Glomerular endothelial cell (primary cell): ENCODE measurements around the gene NDUFS6. TPM values are rescaled to one million over a fixed set of nuclear protein-coding genes. Genes with fewer than 3 reads are reported as not detected.
"Not testable (repeated sequence)": the region's sequence is repeated elsewhere in the genome, so short reads cannot be mapped to it uniquely, and the experiment has no call there.

Experiments used
- DNase-seq: peaks from one replicate; pipeline ENCODE4 v3.0.0-alpha.2; 2011; ENCODE audit warnings: low read depth, low spot score; ENCODE audit errors: extremely low read depth
- total RNA-seq: library from RNA; depleted of rRNA; stranded (reverse); fragments of >200 nt; gene quantifications from 2 replicates; pipeline ENCODE4 v1.2.3, GENCODE V29; 2015

NDUFS6 gene
- total RNA-seq, 1 donor from 2014 or later, result 71.9 TPM

- no peak for DNase-seq
Measured at GRCh38 chr5:1830571-1831228, 29.5 kb downstream of the NDUFS6 start.

GRCh38 chr5:1831257-1831656 lies 30.1 kb downstream of the NDUFS6 start:
- no peak for DNase-seq

DNA sequence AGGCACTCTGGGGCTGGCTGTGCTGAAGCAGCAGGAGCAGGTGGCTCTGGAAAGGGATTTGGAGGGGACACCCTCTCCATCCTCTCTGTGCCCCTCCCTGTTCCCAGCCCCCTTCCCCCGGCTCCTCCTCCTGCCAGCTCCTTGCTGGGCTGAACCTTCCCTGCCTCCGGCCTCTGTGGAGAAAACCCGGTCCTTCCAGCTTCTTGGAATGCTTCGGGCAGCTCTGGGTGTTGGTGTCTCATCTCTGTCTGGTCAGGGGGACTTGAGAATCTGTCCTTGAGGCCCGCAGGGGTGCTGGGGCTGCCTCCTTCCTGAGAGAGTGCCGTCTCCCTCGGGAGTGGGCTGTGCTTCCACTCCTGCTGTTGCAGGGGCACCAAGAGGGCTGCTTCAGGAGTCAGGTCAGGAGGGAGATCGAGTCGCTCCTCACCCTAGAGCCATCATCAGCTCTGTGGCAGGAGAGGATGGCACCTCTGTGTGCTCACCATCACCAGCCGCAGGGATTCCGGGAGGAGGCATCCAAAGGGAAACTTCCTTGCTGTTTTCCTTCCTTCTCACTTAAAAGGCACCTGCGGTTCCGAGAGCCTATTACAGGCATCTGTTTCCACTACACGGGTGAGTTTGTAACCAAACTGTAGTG lies 30.6 kb downstream of the NDUFS6 start:
- DNase-seq, result no peak

GRCh38 chr5:1832511-1833250 lies 31.5 kb downstream of the NDUFS6 start:
- no peak for DNase-seq

GRCh38 chr5:1833264-1834021 lies 32.2 kb downstream of the NDUFS6 start:
- DNase-seq, result no peak

- no peak for DNase-seq
Measured at GRCh38 chr5:1834022-1834551, 32.9 kb downstream of the NDUFS6 start.

DNA sequence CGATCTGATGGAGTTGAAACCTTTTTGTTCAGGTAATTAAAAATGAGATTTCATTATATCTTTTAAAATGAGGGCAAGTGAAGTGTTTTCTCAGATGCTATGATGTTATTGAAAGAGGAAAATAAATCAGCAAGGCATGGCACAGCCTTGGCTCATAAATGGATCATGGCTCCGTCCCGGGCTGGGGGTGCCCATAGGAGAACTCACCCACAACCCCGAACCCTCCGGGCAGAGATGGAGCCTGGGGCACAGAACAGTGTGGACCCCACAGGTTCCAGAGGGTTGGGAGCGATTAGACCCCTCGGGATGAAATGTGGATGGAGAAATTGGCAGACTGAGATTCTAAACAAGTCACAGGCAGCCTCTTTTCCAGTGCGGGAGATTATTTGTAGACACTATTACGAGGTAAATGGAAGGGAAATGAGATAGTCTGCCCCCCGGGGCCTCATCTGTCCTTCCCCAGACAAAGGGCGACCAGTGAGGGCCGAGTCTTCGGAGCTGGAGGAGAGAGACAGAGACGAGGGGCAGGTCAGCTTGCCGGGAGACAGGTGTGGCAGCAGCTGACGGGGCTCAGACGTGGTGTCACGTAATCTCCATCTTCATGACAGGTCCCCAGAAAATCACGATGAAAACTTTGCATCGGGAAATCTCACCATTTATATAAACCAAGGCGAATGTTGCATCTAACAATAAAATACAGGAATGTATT lies 33.7 kb downstream of the NDUFS6 start:
- DNase-seq, result no peak

- no peak for DNase-seq
Measured at GRCh38 chr5:1835431-1835830, 34.2 kb downstream of the NDUFS6 start.

GRCh38 chr5:1836176-1836890 lies 35.1 kb downstream of the NDUFS6 start:
- no peak for DNase-seq

DNA sequence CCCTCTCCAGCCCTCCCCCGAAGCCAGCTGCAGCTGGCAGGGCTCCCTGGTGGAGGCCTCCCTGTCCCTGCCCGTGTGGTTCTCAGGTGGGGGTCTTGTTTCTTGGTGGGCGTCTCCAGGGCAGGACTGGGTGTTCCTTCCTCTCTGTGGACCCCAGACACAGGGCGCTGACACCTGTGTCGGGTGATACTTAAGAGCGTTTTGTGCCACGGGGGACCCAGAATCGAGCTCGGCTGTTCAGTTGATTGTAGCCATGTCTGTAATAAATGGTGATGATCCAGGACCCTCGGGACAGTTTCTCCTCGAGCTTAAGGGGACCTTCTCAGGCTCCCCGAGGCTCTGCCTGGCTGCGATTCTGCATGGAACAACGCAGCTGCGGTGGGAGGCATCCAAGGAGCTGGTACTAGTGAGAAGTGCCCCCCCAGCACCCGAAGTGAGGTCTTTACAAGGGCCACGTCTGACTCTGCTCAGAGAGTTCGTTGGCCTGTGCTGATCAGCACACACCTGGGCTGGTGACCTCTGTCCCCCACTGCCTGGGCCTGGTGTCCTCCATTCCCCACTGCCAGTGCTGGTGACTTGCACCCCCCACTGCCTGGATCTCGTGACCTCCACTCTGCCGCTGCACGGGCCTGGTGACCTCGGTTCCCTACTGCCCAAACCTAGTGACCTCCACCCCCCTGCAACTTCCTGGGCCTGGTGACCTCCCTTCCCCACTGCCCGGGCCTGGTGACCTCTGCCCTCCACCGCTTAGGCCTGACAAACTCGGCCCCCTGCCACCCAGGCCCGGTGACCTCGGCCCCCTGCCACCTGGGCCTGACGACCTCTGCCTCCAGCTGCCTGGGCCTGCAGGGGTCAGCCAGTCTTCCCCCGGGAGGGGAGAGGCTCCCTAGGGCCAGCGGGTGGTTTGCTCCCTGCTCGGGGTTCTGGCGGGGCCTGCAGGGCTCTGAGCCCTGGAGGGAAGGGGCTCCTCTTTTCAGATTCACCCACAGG lies 36.0 kb downstream of the NDUFS6 start:
- no peak for DNase-seq

DNA sequence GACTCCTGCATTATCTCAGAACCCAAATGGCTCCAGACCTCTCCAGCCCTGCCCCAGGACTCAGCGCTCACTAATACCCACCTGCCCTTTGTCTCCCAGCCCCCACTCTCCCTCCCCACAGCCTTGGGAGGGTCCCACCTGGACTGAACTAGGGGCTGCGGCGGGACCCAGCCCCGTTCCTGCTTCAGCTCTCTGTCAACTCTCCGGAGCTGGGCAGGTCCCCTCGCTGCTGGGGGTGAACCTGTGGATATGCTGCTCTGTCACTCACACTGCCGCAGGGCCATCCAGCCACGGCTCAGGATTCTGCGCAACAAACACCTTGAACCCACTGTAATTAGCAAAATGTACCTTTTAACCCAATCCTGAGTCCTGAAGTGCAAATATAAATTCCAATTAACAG lies 36.8 kb downstream of the NDUFS6 start:
- DNase-seq, result no peak

DNA sequence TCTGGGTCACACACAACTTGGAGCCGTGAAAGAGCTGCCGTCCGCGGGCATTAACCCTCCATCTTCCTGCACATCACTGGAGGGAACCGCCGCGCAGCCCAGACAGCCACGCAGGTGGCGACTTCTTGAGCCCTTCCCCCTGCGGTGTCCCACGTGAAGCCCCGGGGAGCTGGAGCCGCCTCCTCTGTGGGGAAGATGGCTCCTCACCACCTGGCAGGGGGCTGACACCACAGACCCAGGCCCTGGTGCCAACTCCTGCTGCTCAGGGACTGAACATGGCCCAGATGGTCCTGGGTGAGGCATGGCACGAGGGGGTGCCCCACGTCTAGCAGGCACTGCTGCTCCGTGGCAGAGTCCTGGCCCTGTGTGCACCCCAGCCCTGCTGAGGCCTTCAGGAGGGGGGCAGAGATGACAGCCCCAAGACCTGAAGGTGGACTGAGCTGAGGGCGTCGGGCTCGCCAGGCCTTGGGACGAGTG lies 38.9 kb downstream of the NDUFS6 start:
- DNase-seq, result no peak

DNA sequence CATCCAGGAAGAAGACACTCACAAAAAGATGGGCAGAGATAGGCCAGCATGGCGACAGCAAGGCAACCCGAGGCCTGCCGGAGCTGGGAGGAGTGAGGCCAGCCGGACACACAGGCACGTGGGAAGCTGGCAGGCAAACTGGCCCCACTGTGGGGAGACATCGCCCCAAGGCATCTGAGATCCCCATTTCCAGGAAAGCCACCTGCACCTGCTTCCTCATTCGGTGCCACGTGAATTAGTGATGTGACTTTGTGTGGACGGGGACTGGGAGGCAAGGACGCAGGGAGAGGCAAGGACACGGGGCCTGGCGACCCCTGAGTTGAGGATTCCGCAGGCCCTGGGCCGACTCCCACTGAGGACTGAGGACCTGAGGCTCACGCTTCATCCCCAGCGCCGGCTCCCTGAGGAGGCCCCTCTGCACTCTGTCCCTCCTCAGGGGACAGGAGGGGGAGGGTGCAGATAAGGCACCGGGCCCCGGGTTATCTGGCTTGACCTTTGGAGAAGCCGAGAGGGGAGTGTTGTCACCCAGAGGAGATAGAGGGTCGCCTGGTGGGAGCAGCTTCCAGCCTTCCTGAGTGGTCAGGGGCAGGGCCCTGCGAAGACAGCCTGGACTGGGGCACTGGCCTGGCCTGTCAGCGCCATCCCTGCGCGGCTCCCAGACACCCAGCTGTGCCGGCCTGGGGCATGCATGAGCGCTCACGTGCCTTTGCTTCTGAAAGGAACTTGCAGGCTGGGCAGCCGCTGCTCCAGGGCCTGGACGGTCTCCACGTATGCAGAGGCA lies 39.7 kb downstream of the NDUFS6 start:
- no peak for DNase-seq

- DNase-seq, result no peak
Measured at GRCh38 chr5:1842004-1842819, 41.0 kb downstream of the NDUFS6 start.

DNA sequence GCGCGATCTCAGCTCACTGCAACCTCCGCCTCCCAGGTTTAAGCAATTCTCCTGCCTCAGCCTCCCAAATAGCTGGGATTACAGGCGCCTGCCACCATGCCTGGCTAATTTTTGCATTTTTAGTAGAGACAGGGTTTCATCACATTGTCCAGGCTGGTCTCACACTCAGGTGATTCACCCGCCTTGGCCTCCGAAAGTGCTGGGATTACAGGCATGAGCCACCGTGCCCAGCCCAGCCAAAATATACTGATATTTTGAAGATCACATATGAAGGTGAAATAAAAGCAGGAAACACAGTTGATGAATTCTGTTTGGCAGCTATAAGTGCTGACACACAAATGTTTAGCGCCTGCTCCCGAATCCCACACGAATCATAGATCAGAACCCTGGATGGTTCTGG lies 42.6 kb downstream of the NDUFS6 start:
- not testable (repeated sequence) for DNase-seq

- no peak for DNase-seq
Measured at GRCh38 chr5:1844708-1845436, 43.7 kb downstream of the NDUFS6 start.
